Hematopoietic multipotent progenitor cell treated with erythropoietin and hydrocortisone succinate and interleukin-3 and kit ligand, for 17 days (in vitro differentiated cells): ENCODE measurements around the gene ARL2BP.

Experiments used
- DNase-seq: peaks from one replicate; pipeline ENCODE4 v3.0.0-alpha.2; 2015; ENCODE audit warnings: low spot score

The ARL2BP gene

DNA sequence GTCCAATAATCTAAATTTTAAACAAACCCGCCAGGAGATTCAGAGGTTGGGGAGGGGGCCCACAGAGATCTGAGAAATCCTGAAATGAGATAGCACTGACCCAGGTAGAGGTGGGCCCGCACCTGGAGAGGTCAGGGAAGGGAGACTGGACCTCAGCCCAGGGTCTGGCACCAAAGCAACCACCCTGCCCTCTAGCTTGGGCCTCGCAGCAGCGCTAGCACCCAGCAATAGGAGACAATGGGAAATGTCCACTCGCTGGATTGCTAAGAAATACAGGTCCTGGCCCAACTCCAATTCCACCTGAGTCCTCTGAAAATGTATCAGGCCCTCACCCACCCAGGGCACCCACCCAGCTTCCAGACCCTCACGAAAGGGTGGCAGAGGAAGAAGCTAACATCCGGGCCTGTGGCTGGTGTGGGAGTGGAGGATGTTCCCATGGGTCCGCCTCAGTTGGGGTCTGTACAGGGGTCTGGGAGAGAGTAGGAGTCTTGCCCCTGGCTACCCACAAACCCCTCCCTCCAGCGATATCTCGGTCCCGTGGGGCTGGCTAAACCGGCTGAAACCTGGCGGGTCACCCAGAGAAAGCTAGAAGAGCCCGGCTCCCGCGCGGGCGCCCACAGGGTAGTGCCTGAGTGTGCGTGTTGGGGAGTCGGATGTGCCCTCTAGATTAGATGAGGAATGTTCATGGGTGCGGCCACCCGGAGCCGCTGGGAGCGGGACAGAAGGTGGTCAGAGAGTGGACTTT lies 38.3 kb downstream of the ARL2BP start:
- no peak for DNase-seq

DNA sequence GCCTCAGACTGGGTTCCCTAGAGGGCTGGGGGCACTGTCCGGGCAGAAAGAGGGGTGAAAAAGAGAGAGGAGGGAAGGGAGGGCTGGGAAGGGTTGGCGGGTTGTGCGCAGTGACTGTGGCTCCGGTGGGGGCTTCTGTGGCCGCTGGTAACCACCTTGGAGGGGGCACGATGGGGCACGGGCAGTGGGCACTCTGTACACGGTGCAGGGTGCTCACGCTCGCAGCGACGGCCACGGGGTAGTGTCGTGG lies 38.8 kb downstream of the ARL2BP start:
- no peak for DNase-seq

DNA sequence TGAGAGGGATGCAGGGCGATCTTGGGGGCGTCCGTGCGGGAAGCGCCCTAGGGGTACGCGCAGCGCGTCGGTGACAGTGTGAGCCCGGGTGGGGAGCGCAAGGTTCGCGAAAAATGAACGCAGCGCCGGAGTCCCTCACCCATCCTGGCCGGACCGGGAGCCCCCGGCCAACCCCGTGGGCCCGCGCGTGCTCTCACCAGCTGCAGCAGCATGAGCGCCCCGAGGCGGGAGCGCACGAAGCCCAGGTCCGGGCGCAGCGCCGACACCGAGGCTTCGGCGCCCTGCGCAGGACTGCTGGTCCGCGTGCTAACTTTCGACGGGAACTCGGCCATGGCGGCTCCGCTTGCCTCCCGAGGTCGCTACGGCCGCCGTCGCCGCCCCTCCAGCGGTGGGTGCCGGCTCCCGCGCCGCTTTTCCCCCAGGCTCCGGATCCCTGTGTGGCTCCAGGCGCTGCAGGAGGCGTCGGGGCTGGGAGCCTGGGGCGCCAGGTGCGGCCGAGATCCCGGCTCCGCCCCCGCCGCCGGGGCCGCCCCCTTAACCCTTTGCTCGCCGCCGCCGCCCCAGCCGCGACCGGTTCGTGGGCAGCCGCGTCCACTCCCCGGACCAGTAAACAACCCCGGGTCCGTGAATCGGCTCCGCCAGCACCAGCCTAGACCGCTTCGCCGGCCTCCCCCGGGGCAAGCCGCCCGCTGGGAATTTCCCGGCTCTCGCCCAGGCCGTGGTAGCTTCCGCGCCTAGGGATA lies 39.3 kb downstream of the ARL2BP start, which contains the start of gene PLLP:
Gene PLLP (minus strand): TSS at position 464 of the 743 bp plus-strand sequence. CDS start 132 bp downstream, at position 332.
- no peak for DNase-seq

DNA sequence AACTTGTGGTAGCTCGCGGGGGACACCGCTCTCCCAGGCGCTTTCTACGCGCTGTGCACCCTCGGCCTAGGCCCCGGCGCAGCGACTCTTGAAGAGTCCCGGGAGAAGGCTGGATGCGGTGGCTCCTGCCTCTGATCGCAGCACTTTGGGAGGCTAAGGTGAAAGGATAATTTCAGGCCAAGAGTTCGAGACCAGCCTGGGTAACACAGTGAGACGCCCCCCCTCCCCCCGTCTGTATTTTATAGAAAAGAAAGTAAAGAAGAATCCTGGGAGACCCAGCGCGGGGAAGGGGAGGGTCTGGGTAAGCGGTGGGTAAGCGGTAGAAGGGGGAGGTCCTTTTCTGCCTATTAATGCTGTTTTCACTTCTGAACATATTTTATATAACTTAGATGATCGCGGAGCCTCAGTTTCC lies 39.9 kb downstream of the ARL2BP start:
- DNase-seq, result no peak

DNA sequence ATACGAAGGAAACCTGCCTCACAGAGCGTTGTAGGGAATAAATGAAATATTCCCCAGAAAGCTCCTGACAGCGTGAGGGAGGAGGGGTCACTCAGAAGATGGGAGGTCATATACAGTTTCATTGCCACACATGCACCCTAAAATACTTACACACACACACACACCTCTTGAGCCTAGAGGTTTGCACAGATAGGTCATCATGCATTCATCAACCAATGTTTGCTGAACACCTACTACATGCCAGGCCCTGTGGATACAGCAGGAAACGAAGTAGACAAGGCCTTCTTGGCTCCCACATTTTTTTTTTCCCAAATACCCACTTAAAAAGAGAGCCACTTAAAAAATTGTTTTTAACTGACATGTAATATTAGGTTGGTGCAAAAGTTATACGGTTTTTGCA lies 40.3 kb downstream of the ARL2BP start:
- DNase-seq, result no peak

DNA sequence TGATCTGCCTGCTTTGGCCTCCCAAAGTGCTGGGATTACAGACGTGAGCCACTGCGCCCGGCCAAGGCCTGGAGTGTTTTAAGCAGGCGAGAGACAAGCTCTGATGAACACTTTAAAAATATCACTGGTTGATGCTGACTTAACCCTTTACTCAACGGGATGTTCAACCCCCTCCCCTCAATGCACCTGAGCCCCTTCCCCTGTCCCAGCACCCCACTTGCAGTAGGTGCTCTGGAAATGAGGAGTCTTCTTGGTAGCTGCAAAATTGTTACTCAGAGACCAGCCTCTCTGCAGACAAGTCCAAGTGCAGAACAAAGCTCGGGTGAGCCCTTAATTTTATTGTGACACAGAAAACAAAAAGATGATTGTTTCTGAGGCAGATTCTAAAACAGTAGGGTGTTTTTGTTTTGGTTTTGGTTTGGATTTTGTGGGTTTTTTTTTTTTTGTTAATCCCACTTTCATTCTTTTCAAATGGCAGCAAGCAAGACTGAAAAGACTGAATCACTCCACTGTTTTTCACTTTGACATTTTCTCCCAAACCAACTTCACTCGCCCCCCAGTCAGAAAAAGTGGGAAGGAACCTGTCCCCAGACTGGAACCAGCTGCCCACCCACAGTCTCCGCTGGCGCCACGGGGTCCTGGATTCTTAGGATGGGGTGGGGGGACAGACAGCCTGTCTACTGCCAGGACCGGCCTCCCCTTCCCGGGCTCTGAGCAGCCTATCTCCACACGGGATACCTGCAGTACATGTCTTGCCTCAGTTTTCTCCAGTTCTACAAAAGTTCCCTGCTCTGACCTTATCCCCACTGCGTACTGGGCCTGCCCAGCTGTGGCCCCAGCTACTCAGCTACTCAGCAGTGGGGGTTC lies 44.6 kb downstream of the ARL2BP start:
- no peak for DNase-seq

DNA sequence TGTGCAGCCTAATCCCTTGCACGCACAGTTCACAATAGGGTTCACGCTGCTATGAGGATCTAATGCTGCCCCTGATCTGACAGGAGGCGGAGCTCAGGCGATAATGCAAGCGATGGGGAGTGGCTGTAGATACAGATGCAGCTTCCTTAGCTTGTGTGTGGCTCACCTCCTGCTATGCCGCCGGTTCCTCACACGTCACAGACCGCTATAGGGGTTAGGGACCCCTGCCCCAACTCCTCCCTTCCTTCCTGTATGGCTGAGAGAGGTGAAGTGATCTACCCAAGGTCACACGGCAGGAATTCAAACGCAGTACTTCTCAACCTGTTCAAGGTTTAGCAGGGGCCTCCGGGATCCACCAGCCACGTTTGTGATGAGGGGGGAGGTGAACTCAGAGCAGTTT lies 52.8 kb downstream of the ARL2BP start:
- no peak for DNase-seq

DNA sequence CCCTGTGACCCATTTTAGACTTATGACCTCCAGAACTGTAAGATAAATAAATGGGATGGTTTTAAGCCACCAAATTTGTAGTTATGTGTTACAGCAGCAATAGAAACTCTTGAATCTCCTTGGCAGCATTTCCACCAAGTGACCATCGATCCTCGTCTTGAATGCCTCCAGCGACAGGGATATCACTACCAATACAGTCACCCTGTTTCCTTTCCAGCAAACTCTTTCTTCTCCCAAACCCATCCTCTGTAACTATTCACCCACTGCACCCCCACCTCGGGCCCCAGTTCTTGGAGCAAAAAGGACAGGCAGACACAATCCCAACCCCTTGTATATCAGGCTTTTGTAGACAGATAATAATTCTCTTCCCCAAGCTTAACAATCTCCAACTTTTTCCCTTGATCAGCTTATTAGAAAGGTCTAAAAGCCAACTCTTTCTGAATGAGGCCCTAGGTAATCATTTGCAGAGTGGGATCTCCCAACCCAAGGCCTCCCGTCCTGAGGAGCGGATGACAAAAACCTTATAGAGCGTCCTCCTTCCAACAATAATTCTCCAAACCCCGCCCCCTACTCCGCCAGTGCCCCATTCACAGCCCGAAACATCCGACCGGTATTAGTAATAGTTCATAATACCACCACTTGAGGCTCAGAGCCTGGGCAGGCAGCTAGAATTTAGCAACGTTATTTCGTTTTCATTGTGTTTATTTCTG lies 54.1 kb downstream of the ARL2BP start:
- DNase-seq, result no peak

DNA sequence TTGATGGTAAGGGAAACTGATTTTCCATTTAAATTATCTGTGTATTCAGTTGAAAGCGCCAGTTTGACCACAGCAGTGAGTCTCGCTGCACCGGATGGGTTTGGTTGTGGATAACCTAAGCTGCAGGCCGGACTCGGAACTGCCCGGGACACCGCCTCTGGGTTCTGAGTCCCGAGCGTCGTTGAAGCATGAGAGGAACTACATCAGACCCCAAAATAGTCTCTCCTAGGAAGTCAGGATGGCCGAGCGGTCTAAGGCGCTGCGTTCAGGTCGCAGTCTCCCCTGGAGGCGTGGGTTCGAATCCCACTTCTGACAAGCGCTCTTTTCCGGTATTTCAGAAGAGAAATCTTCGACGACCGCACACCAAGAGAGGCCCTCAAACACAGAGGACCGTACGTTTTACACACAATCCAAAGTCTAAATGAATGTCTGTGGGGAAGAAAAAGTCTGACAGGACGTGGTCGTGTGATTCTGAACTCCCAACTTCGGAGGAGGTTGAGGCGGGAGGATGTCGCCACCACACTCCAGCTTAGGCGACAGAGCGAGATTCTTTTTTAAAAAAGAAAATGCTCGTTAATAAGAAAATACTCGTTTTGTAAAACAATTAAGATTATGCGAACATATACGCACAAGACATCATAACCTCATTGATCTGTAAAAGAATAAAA lies 54.8 kb downstream of the ARL2BP start:
- peak; percentile 87 for DNase-seq

DNA sequence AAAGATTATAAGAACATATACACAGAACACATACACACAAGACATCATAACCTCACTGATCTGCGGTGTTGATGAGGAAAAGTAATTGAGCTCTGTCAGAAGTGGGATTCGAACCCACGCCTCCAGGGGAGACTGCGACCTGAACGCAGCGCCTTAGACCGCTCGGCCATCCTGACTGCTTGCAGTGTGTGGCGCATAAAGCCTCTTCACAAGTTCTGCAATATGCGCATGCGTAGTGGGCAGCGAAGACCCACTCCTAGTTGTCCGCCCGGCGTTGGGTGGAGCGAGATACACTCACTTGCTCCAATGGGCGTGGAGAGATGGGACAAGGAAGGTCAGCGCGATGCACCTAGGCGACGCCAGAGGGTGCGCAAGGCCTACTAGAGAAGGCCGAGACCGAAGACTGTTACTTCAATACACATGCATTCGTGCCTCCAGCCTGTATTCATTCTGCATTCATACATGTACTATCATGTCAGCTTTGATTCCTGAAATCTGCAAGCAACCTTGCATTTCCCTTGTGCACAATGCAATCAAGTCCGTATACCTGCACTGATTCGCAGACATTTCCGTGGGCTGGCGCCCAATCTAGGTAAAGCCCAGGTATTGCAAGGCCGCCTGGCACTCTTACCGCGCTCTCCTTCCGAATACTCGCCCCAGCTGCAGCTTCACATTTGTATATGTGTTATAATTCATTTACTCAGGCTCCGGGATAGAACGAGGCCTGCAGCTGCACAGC lies 55.5 kb downstream of the ARL2BP start:
- DNase-seq, result peak; percentile 99

DNA sequence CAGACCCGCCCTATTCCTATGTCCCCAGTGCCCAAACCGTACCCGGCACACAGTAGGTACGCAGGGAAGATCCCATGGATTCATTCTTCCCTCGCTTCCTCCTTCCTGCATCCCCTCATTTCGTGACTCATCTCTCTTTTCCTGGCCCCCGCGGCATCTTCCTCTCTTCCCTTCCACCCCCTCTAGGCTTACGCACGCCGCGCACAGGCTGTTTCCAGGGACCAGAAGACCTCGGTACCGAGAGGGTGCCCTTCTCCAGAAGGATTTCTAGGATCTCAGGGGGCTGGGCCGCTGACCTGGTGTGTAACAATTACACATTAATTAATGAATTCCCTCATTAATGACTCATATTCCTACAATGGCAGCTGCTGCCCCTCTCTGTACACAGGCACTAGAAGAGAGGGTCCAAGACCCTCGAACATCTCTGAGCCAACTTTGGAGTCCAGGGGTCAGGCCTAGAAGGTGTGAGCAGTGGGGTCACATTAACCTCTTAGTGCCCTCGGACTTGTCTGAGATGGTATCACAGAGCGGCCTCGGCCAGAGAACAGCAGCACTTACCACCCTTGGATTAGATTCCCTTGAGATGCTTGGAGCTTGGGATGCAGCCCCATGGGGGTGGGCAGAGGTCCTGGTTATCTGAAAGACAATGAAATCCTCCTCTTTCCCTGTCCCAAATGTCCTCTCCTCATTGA lies 56.2 kb downstream of the ARL2BP start:
- DNase-seq, result no peak
